NCI-H1436 (cell line): ENCODE data around the gene BCL7B.
"Not testable (repeated sequence)": the region's sequence is repeated elsewhere in the genome, so short reads cannot be mapped to it uniquely, and the experiment has no call there.

ENCODE experiments used
- DNase-seq: peaks from one replicate; lab custom pipeline; 2025; lab: John Stamatoyannopoulos, UW

Gene BCL7B

GRCh38 chr7:73557397-73558257 lies at the start of gene BCL7B:
Gene BCL7B, minus strand, starts transcription at chr7:73557690. Its CDS starts 112 bp downstream, at chr7:73557578.
- peak; percentile 64 for DNase-seq

- no peak for DNase-seq
These were observed 48.2 kb upstream of the BCL7B start for GRCh38 chr7:73605601-73606220.

GRCh38 chr7:73602721-73603651 lies 45.5 kb upstream of the BCL7B start:
- DNase-seq, result no peak

GRCh38 chr7:73599916-73600315 lies 42.4 kb upstream of the BCL7B start:
- DNase-seq, result no peak

- DNase-seq, result no peak
These were observed 41.8 kb upstream of the BCL7B start for GRCh38 chr7:73599151-73599882.

- DNase-seq, result no peak
These were observed 40.7 kb upstream of the BCL7B start for GRCh38 chr7:73597978-73598782.

- DNase-seq, result no peak
These were observed 38.9 kb upstream of the BCL7B start for GRCh38 chr7:73596191-73597065.

GRCh38 chr7:73595358-73595757 lies 37.9 kb upstream of the BCL7B start:
- DNase-seq, result no peak

- no peak for DNase-seq
These were observed 35.9 kb upstream of the BCL7B start for GRCh38 chr7:73593207-73594045.

- DNase-seq, result no peak
These were observed 29.4 kb upstream of the BCL7B start for GRCh38 chr7:73586911-73587310.

GRCh38 chr7:73585196-73585595 lies 27.7 kb upstream of the BCL7B start:
- DNase-seq, result no peak

GRCh38 chr7:73582664-73583202 lies 25.2 kb upstream of the BCL7B start:
- no peak for DNase-seq

GRCh38 chr7:73581006-73581405 lies 23.5 kb upstream of the BCL7B start:
- DNase-seq, result not testable (repeated sequence)

GRCh38 chr7:73578342-73579128 lies 21.0 kb upstream of the BCL7B start, which contains the start of gene TBL2:
Gene TBL2, minus strand, starts transcription at chr7:73578579. Its CDS starts 30 bp downstream, at chr7:73578549.
- peak; percentile 99 for DNase-seq

GRCh38 chr7:73577627-73578341 lies 20.3 kb upstream of the BCL7B start:
- DNase-seq, result no peak

GRCh38 chr7:73573791-73574190 lies 16.3 kb upstream of the BCL7B start:
- no peak for DNase-seq

GRCh38 chr7:73573276-73573675 lies 15.8 kb upstream of the BCL7B start:
- no peak for DNase-seq
